ENCODE results near the gene ZNF862.

The ZNF862 gene

GRCh38 chr7:149817836-149818535 lies 20.2 kb upstream of the ZNF862 start:
- H3K4me2 ChIP-seq (ENCODE audit: low read depth, low read length, poor library complexity, severe bottlenecking) = no peak overlapping the region
- no peaks in the 10 kb centered on the region for H4K20me1 ChIP-seq (ENCODE audit: insufficient read depth, low read length, poor library complexity, severe bottlenecking)
- no peaks in the 10 kb centered on the region for H3K27me3 ChIP-seq (ENCODE audit: insufficient read depth, low read length, poor library complexity, severe bottlenecking)
- H3K79me2 ChIP-seq (ENCODE audit: insufficient read depth, low read length) = no peaks in the 10 kb centered on the region
- H3F3A ChIP-seq (ENCODE audit: low read depth) = no peaks in the 10 kb centered on the region
- H3K9me3 ChIP-seq (ENCODE audit: insufficient read depth, low read depth, low read length) = no peaks in the 10 kb centered on the region
- H3K4me1 ChIP-seq (ENCODE audit: insufficient read depth, low read length, poor library complexity, severe bottlenecking) = no peaks in the 10 kb centered on the region
- no peak for TF ChIP-seq CTCF (conservative IDR thresholded peaks at IDR 0.05; ENCODE audit: low read length)
- TF ChIP-seq EZH2phosphoT487 (IDR thresholded peaks at IDR 0.05; ENCODE audit: borderline replicate concordance) = no peak
- H3K9me2 ChIP-seq (replicated peaks; ENCODE audit: low read depth, low read length) = no peaks in the 10 kb centered on the region
- no peak overlapping the region for H3K4me3 ChIP-seq (ENCODE audit: low read length, poor library complexity, severe bottlenecking)
- no peaks in the 10 kb centered on the region for H3K36me3 ChIP-seq (ENCODE audit: insufficient read depth, low read length)
- H3K9ac ChIP-seq (ENCODE audit: low read depth, low read length, poor library complexity, severe bottlenecking) = no peak overlapping the region
- H2AFZ ChIP-seq (ENCODE audit: low read length) = no peak overlapping the region

- H3K36me3 ChIP-seq (ENCODE audit: insufficient read depth, low read length) = no peaks in the 10 kb centered on the region
- no peaks in the 10 kb centered on the region for H3K4me1 ChIP-seq (ENCODE audit: insufficient read depth, low read length, poor library complexity, severe bottlenecking)
- H3K9me3 ChIP-seq (ENCODE audit: insufficient read depth, low read depth, low read length) = no peaks in the 10 kb centered on the region
- H3K9ac ChIP-seq (ENCODE audit: low read depth, low read length, poor library complexity, severe bottlenecking) = no peak overlapping the region
- H3K4me3 ChIP-seq (ENCODE audit: low read length, poor library complexity, severe bottlenecking) = no peak overlapping the region
- no peaks in the 10 kb centered on the region for H3K79me2 ChIP-seq (ENCODE audit: insufficient read depth, low read length)
- H2AFZ ChIP-seq (ENCODE audit: low read length) = no peak overlapping the region
- no peak overlapping the region for H3K4me2 ChIP-seq (ENCODE audit: low read depth, low read length, poor library complexity, severe bottlenecking)
- no peaks in the 10 kb centered on the region for H3K27me3 ChIP-seq (ENCODE audit: insufficient read depth, low read length, poor library complexity, severe bottlenecking)
- H3F3A ChIP-seq (ENCODE audit: low read depth) = no peaks in the 10 kb centered on the region
- no peaks in the 10 kb centered on the region for H3K9me2 ChIP-seq (replicated peaks; ENCODE audit: low read depth, low read length)
- no peak for TF ChIP-seq CTCF (conservative IDR thresholded peaks at IDR 0.05; ENCODE audit: low read length)
- no peak for TF ChIP-seq EZH2phosphoT487 (IDR thresholded peaks at IDR 0.05; ENCODE audit: borderline replicate concordance)
- H4K20me1 ChIP-seq (ENCODE audit: insufficient read depth, low read length, poor library complexity, severe bottlenecking) = no peaks in the 10 kb centered on the region
These were observed 19.7 kb upstream of the ZNF862 start for GRCh38 chr7:149818536-149818840.

- Histone ChIP-seq H3K27me3 (ENCODE audit: insufficient read depth, low read length, poor library complexity, severe bottlenecking) (no peaks in the 10 kb centered on the region), H3K4me1 (ENCODE audit: insufficient read depth, low read length, poor library complexity, severe bottlenecking) (no peaks in the 10 kb centered on the region), H3K9ac (ENCODE audit: low read depth, low read length, poor library complexity, severe bottlenecking) (no peak overlapping the region), H3F3A (ENCODE audit: low read depth) (no peaks in the 10 kb centered on the region), H2AFZ (ENCODE audit: low read length) (no peak overlapping the region), H3K4me3 (ENCODE audit: low read length, poor library complexity, severe bottlenecking) (no peak overlapping the region), H3K9me2 (replicated peaks; ENCODE audit: low read depth, low read length) (no peaks in the 10 kb centered on the region), H3K9me3 (ENCODE audit: insufficient read depth, low read depth, low read length) (no peaks in the 10 kb centered on the region), H3K4me2 (ENCODE audit: low read depth, low read length, poor library complexity, severe bottlenecking) (no peak overlapping the region), H4K20me1 (ENCODE audit: insufficient read depth, low read length, poor library complexity, severe bottlenecking) (no peaks in the 10 kb centered on the region), H3K79me2 (ENCODE audit: insufficient read depth, low read length) (no peaks in the 10 kb centered on the region), H3K36me3 (ENCODE audit: insufficient read depth, low read length) (no peaks in the 10 kb centered on the region)
- no peak for TF ChIP-seq EZH2phosphoT487 (IDR thresholded peaks at IDR 0.05; ENCODE audit: borderline replicate concordance)
- no peak for TF ChIP-seq CTCF (conservative IDR thresholded peaks at IDR 0.05; ENCODE audit: low read length)
These were observed 18.8 kb upstream of the ZNF862 start for GRCh38 chr7:149819141-149819960.
